ENCODE results near the gene ANO10. TPM values are rescaled to one million over a fixed set of nuclear protein-coding genes. Genes with fewer than 3 reads are reported as not detected.

The ANO10 gene
- total and polyA plus RNA-seq, 2 of the 8 experiments (the other 6 are each of a cell fraction or from before 2014, with no cell fraction given) = 38.0 to 53.2 TPM

DNA sequence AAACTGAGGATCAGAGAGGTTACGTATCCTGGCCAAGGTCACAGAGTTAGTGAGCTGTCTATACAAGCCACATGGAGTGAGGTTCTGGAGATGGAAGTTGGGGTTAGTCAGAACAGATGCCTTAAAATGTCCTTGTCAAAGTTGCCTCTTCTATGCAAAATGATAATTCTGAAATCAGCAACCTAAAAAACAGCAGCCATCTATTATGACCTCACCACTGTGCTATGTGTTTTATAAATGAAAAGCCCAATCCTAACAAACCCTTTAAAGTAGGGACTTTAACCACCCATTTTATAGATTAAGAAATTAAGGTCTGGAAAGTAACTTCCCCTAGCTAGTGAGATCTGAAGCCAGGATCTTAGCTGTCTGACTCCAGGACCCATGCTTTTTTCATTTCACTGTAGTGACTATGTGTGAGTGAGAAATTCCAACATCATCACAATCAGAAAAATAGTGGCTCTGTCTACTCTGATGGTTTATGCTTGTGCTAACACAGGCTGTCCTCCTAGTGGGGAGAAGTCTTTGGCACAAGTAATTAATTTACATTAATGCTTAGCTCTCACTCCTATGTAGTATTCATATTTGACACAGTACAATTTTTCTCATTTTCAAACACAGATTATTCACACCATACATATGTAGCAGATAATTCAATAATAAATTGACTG is 143.6 kb downstream of the ANO10 start:
- ChIA-PET POLR2A (ENCODE audit: partially characterized antibody) (interaction anchor here (0.7 to 1.0 kb wide), 2 partner anchors 10 to 24 kb away, joined by 3 read pairs; no protein-coding TSS in a partner anchor), CTCF (ENCODE audit: partially characterized antibody) (interaction anchor here (1.1 kb wide), 1 partner anchor 18 kb away, joined by 3 read pairs; no protein-coding TSS in a partner anchor)
- H3K4ac ChIP-seq (replicated peaks; ENCODE audit: insufficient read length, low read depth, low read length) = no peak overlapping the region
- no peak overlapping the region for H3K18ac ChIP-seq (ENCODE audit: extremely low read depth, low read length)
- peak overlapping the region in 1 of 2 experiments; percentile 5; a peak in 1 of 4 replicates for H3K4me2 ChIP-seq (ENCODE audit: insufficient read depth in 1 of 2, low read depth in 2 of 2, low read length in 2 of 2)
- H3K23ac ChIP-seq (ENCODE audit: insufficient read length) = no peak overlapping the region
- H2AK5ac ChIP-seq (ENCODE audit: low read depth, low read length) = no peak overlapping the region
- 100% methylated on average over 1 of the region's 1 CpG; no CpG with 5 or more reads in 1 of the 2 experiments for WGBS, 2 experiments (ENCODE audit: extremely low coverage in 1 of 2, insufficient coverage in 1 of 2, insufficient read length in 1 of 2, insufficient replicate concordance in 2 of 2, low coverage in 1 of 2, low lambda C conversion rate in 2 of 2, missing lambda C conversion rate in 1 of 2)
- no peak overlapping the region for H3K9ac ChIP-seq (replicated peaks in 1 of 4; ENCODE audit: extremely low read depth in 1 of 4, low read depth in 3 of 4, low read length in 3 of 4)
- H3K4me1 ChIP-seq (replicated peaks in 1 of 4; ENCODE audit: control insufficient read depth in 3 of 4, insufficient read depth in 4 of 4, low read length in 3 of 4) = peaks cover 2 to 17% (median 8%) of the 10 kb centered on the region in 4 experiments; a peak in 5 of 7 replicates
- H4K20me1 ChIP-seq (replicated peaks in 1 of 2; ENCODE audit: control insufficient read depth in 1 of 2, insufficient read depth in 2 of 2, low read length in 2 of 2) = peaks cover 0 to 5% of the 10 kb centered on the region in 2 experiments
- no peak overlapping the region for H3K14ac ChIP-seq (ENCODE audit: insufficient read length)
- no peak overlapping the region for H3K56ac ChIP-seq (replicated peaks; ENCODE audit: insufficient read length, low read depth, low read length)
- no peak overlapping the region for H4K8ac ChIP-seq (ENCODE audit: extremely low read depth, insufficient read depth, low read length)
- H2AFZ ChIP-seq (ENCODE audit: low read length) = no peak overlapping the region
- FAIRE-seq = no peak
- no peak overlapping the region for H4K5ac ChIP-seq (ENCODE audit: insufficient read length, low read depth, low read length)
- H2BK12ac ChIP-seq (ENCODE audit: low read depth, low read length) = no peak overlapping the region
- TF ChIP-seq SRF (IDR thresholded peaks at IDR 0.05; ENCODE audit: low read depth, low read length) (no peak), EP300 (IDR thresholded peaks at IDR 0.05; ENCODE audit: borderline replicate concordance in 1 of 2, low read depth in 2 of 2, low read length in 2 of 2) (no peak), MAFK (IDR thresholded peaks at IDR 0.05; ENCODE audit: low read depth, low read length) (no peak), CEBPB (IDR thresholded peaks at IDR 0.05; ENCODE audit: low read depth, low read length) (no peak), KDM1A (IDR thresholded peaks at IDR 0.05; ENCODE audit: borderline replicate concordance, low read length) (peak; percentile 44; the same call in 1 of the 2 replicates)
- TF ChIP-seq, protein P1, sequence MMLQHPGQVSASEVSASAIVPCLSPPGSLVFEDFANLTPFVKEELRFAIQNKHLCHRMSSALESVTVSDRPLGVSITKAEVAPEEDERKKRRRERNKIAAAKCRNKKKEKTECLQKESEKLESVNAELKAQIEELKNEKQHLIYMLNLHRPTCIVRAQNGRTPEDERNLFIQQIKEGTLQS (IDR thresholded peaks at IDR 0.05; ENCODE audit: insufficient read depth, low read depth, low read length) = no peak
- no peaks in the 10 kb centered on the region for H3K23me2 ChIP-seq (ENCODE audit: low read depth, low read length)
- peaks cover 0 to 3% of the 10 kb centered on the region in 2 experiments; a peak in 1 of 4 replicates for H3K9me3 ChIP-seq (ENCODE audit: insufficient read depth in 2 of 2, low read depth in 1 of 2, low read length in 1 of 2)
- no peak overlapping the region for H3K27ac ChIP-seq (ENCODE audit: low read depth, low read length)
- peak overlapping the region in 1 of 4 experiments; percentile 43; a peak in 1 of 8 replicates for H3K4me3 ChIP-seq (ENCODE audit: extremely low read depth in 1 of 4, insufficient read depth in 2 of 4, low read depth in 3 of 4, low read length in 4 of 4)
- H4K91ac ChIP-seq (replicated peaks; ENCODE audit: insufficient read length, low read length) = no peak overlapping the region
- no peaks in the 10 kb centered on the region for H3K79me2 ChIP-seq (ENCODE audit: control insufficient read depth in 1 of 2, insufficient read depth in 2 of 2, low read length in 2 of 2)
- H3K27me3 ChIP-seq (replicated peaks in 1 of 4; ENCODE audit: control insufficient read depth in 3 of 4, extremely low read depth in 1 of 4, insufficient read depth in 3 of 4, low read length in 3 of 4) = peaks cover 4 to 21% (median 20%) of the 10 kb centered on the region in 4 experiments; a peak in 6 of 7 replicates
- H2BK120ac ChIP-seq (replicated peaks; ENCODE audit: low read depth, low read length) = no peak overlapping the region
- no peaks in the 10 kb centered on the region for H3K36me3 ChIP-seq (ENCODE audit: control insufficient read depth in 2 of 4, insufficient read depth in 4 of 4, low read length in 3 of 4)
- H2BK5ac ChIP-seq (ENCODE audit: low read depth, low read length) = no peak overlapping the region
- no peak for DNase-seq (ENCODE audit: low read depth in 1 of 2, low spot score in 2 of 2)
- H2BK15ac ChIP-seq (ENCODE audit: low read length) = no peak overlapping the region
- H3K79me1 ChIP-seq (ENCODE audit: low read depth, low read length) = peaks cover under 1% of the 10 kb centered on the region; the same call in 1 of the 2 replicates
- no peak overlapping the region for H2BK20ac ChIP-seq (ENCODE audit: low read length)

Data from H1 (cell line).